H1 (cell line): Measurements from ENCODE around the gene ANKFN1. TPM values are rescaled to one million over a fixed set of nuclear protein-coding genes. Genes with fewer than 3 reads are reported as not detected.

Experiments used
- CTCF ChIA-PET: fragments of 300-600 bp; sonication (Branson Sonifier 250); formaldehyde crosslinking; loops from one replicate; lab custom pipeline; 2021; ENCODE audit not compliant: partially characterized antibody; lab: Charles Lee
- POLR2A ChIA-PET: fragments of 300-600 bp; sonication (Branson Sonifier 250); formaldehyde crosslinking; loops from one replicate; lab custom pipeline; 2021; ENCODE audit warnings: inconsistent platforms; ENCODE audit not compliant: partially characterized antibody; lab: Charles Lee
- DNase-seq, 2 experiments: peaks; one replicate each; pipeline versions ENCODE4 v3.0.0 to v3.0.0-alpha.2; 2010 to 2022; ENCODE audit warnings: low spot score in 2 of 2, low read depth in 1 of 2, mixed read lengths in 1 of 2
- FAIRE-seq: peaks from 2 replicates; lab custom pipeline; 2011; peaks lifted over from hg19 to GRCh38; lab: Jason Lieb, UNC
- H2AFZ ChIP-seq: 2 replicates; pipeline ENCODE4 v1.8.1; 2012; ENCODE audit warnings: low read length, inconsistent platforms
- H2AK5ac ChIP-seq: 2 replicates; pipeline ENCODE4 v1.6.1; 2013; ENCODE audit warnings: low read depth, low read length
- H2BK120ac ChIP-seq: replicated peaks from 2 replicates; pipeline ENCODE3; 2013; ENCODE audit warnings: low read depth, low read length, inconsistent platforms
- H2BK12ac ChIP-seq: 2 replicates; pipeline ENCODE4 v1.6.1; 2013; ENCODE audit warnings: low read depth, low read length
- H2BK15ac ChIP-seq: 2 replicates; pipeline ENCODE4 v1.6.1; 2013; ENCODE audit warnings: low read length
- H2BK20ac ChIP-seq: 2 replicates; pipeline ENCODE4 v1.6.1; 2013; ENCODE audit warnings: low read length
- H2BK5ac ChIP-seq: 2 replicates; pipeline ENCODE4 v1.6.1; 2013; ENCODE audit warnings: low read depth, low read length
- H3K14ac ChIP-seq: 2 replicates; pipeline ENCODE4 v1.6.1; 2013; ENCODE audit warnings: inconsistent platforms; ENCODE audit not compliant: insufficient read length
- H3K18ac ChIP-seq: 2 replicates; pipeline ENCODE4 v1.6.1; 2013; ENCODE audit warnings: low read length; ENCODE audit errors: extremely low read depth
- H3K23ac ChIP-seq: 2 replicates; pipeline ENCODE4 v1.6.1; 2013; ENCODE audit warnings: inconsistent platforms; ENCODE audit not compliant: insufficient read length
- H3K23me2 ChIP-seq: 2 replicates; pipeline ENCODE4 v1.6.1; 2013; ENCODE audit warnings: low read depth, low read length
- H3K27ac ChIP-seq: 2 replicates; pipeline ENCODE4 v1.6.1; 2011; ENCODE audit warnings: low read depth, low read length, inconsistent platforms
- H3K27me3 ChIP-seq, 4 experiments: replicated peaks in 1 of 4; 1 replicate in 1 of 4; 2 replicates in 3 of 4; pipeline versions ENCODE4 v1.6.1 to v1.8.1; 2011 to 2013; ENCODE audit warnings: low read length in 3 of 4, mild to moderate bottlenecking in 3 of 4, inconsistent platforms in 2 of 4, mixed read lengths in 2 of 4, moderate library complexity in 1 of 4; ENCODE audit not compliant: control insufficient read depth in 3 of 4, insufficient read depth in 3 of 4; ENCODE audit errors: extremely low read depth in 1 of 4
- H3K36me3 ChIP-seq, 4 experiments: 2 replicates each; pipeline versions ENCODE4 v1.6.1 to v1.8.1; 2011 to 2013; ENCODE audit warnings: mild to moderate bottlenecking in 4 of 4, low read length in 3 of 4, moderate library complexity in 2 of 4, control low read depth in 1 of 4, inconsistent platforms in 1 of 4; ENCODE audit not compliant: insufficient read depth in 4 of 4, control insufficient read depth in 2 of 4
- H3K4ac ChIP-seq: replicated peaks from 2 replicates; pipeline ENCODE3; 2013; ENCODE audit warnings: low read length, low read depth, mixed read lengths, inconsistent platforms; ENCODE audit not compliant: insufficient read length
- H3K4me1 ChIP-seq, 4 experiments: replicated peaks in 1 of 4; 1 replicate in 1 of 4; 2 replicates in 3 of 4; pipeline versions ENCODE4 v1.6.1 to v1.8.1; 2011 to 2013; ENCODE audit warnings: low read length in 3 of 4, inconsistent platforms in 2 of 4, mixed read lengths in 1 of 4; ENCODE audit not compliant: insufficient read depth in 4 of 4, control insufficient read depth in 3 of 4
- H3K4me2 ChIP-seq, 2 experiments: 2 replicates each; pipeline versions ENCODE4 v1.6.1 to v1.8.1; 2011 to 2013; ENCODE audit warnings: low read depth in 2 of 2, low read length in 2 of 2, control low read depth in 1 of 2, inconsistent platforms in 1 of 2, mild to moderate bottlenecking in 1 of 2; ENCODE audit not compliant: insufficient read depth in 1 of 2
- H3K4me3 ChIP-seq, 4 experiments: fragments of 200-600, 300-600 bp in 1 of 4; sonication (generic), shearing (Covaris generic), sonication (Bioruptor Twin) in 1 of 4; 2 replicates each; pipeline versions ENCODE4 v1.5.1 to v1.8.1; 2011 to 2016; ENCODE audit warnings: low read length in 4 of 4, low read depth in 3 of 4, control low read depth in 2 of 4, inconsistent platforms in 2 of 4, mild to moderate bottlenecking in 2 of 4, mixed read lengths in 1 of 4, moderate library complexity in 1 of 4; ENCODE audit not compliant: insufficient read depth in 2 of 4; ENCODE audit errors: extremely low read depth in 1 of 4
- H3K56ac ChIP-seq: replicated peaks from 2 replicates; pipeline ENCODE3; 2013; ENCODE audit warnings: low read depth, mild to moderate bottlenecking, mixed read lengths, low read length, inconsistent platforms; ENCODE audit not compliant: insufficient read length
- H3K79me1 ChIP-seq: 2 replicates; pipeline ENCODE4 v1.6.1; 2013; ENCODE audit warnings: low read depth, low read length, control low read depth
- H3K79me2 ChIP-seq, 2 experiments: 2 replicates each; pipeline versions ENCODE4 v1.6.1 to v1.8.1; 2012 to 2013; ENCODE audit warnings: low read length in 2 of 2, mild to moderate bottlenecking in 2 of 2, inconsistent platforms in 1 of 2; ENCODE audit not compliant: insufficient read depth in 2 of 2, control insufficient read depth in 1 of 2
- H3K9ac ChIP-seq, 4 experiments: replicated peaks in 1 of 4; 1 replicate in 1 of 4; 2 replicates in 3 of 4; pipeline versions ENCODE4 v1.6.1 to v1.8.1; 2011 to 2013; ENCODE audit warnings: low read depth in 3 of 4, low read length in 3 of 4, control low read depth in 2 of 4, mild to moderate bottlenecking in 2 of 4, moderate library complexity in 2 of 4, inconsistent platforms in 1 of 4; ENCODE audit errors: extremely low read depth in 1 of 4
- H3K9me3 ChIP-seq, 2 experiments: 2 replicates each; pipeline versions ENCODE4 v1.6.1 to v1.8.1; 2012 to 2013; ENCODE audit warnings: mild to moderate bottlenecking in 2 of 2, moderate library complexity in 2 of 2, control low read depth in 1 of 2, inconsistent platforms in 1 of 2, low read depth in 1 of 2, low read length in 1 of 2, mixed read lengths in 1 of 2; ENCODE audit not compliant: insufficient read depth in 2 of 2
- H4K20me1 ChIP-seq, 2 experiments: replicated peaks in 1 of 2; 2 replicates each; pipeline versions ENCODE3 to v1.8.1; 2011 to 2013; ENCODE audit warnings: inconsistent platforms in 2 of 2, low read length in 2 of 2, mild to moderate bottlenecking in 1 of 2; ENCODE audit not compliant: insufficient read depth in 2 of 2, control insufficient read depth in 1 of 2
- H4K5ac ChIP-seq: 2 replicates; pipeline ENCODE4 v1.6.1; 2013; ENCODE audit warnings: low read length, low read depth, mixed read lengths, inconsistent platforms; ENCODE audit not compliant: insufficient read length
- H4K8ac ChIP-seq: 2 replicates; pipeline ENCODE4 v1.8.0; 2013; ENCODE audit warnings: mild to moderate bottlenecking, moderate library complexity, low read length, inconsistent platforms; ENCODE audit not compliant: insufficient read depth; ENCODE audit errors: extremely low read depth
- H4K91ac ChIP-seq: replicated peaks from 2 replicates; pipeline ENCODE3; 2013; ENCODE audit warnings: low read length, mixed read lengths, inconsistent platforms; ENCODE audit not compliant: insufficient read length
- ASH2L ChIP-seq: fragments of 200-600, 300-600 bp; sonication (generic); IDR thresholded peaks from one replicate; pipeline ENCODE4 v1.7.1; 2017; ENCODE audit warnings: low read length
- BRCA1 ChIP-seq: IDR thresholded peaks from 2 replicates; pipeline ENCODE4 v1.6.1; 2012; ENCODE audit warnings: low read depth, low read length, improper control_type of control experiment
- CTBP2 ChIP-seq: IDR thresholded peaks from 2 replicates; pipeline ENCODE4 v1.7.0; 2011; ENCODE audit warnings: borderline replicate concordance, mild to moderate bottlenecking, moderate library complexity, mixed read lengths, low read length; ENCODE audit not compliant: insufficient read depth, insufficient read length
- EP300 ChIP-seq, 2 experiments: IDR thresholded peaks; 1 replicate in 1 of 2; 2 replicates in 1 of 2; pipeline ENCODE4 v1.6.1; 2011 to 2012; ENCODE audit warnings: low read depth in 2 of 2, low read length in 2 of 2, mild to moderate bottlenecking in 2 of 2, borderline replicate concordance in 1 of 2, inconsistent platforms in 1 of 2, moderate library complexity in 1 of 2
- GTF2F1 ChIP-seq: IDR thresholded peaks from 2 replicates; pipeline ENCODE4 v1.6.1; 2012; ENCODE audit warnings: low read depth, low read length, improper control_type of control experiment, borderline replicate concordance
- RAD21 ChIP-seq, 2 experiments: IDR thresholded peaks in 1 of 2; conservative IDR thresholded peaks in 1 of 2; 2 replicates each; pipeline ENCODE4 v1.6.1; 2011; ENCODE audit warnings: low read depth in 2 of 2, low read length in 2 of 2, improper control_type of control experiment in 1 of 2, inconsistent platforms in 1 of 2, mild to moderate bottlenecking in 1 of 2, moderate library complexity in 1 of 2
- RNF2 ChIP-seq: fragments of 200-900, 300-1000 bp; sonication (generic); IDR thresholded peaks from 2 replicates; pipeline ENCODE4 v1.7.1; 2016; ENCODE audit warnings: borderline replicate concordance, low read depth, mild to moderate bottlenecking, antibody characterized with exemption, low read length; ENCODE audit not compliant: poor library complexity, severe bottlenecking; ENCODE audit errors: missing control alignments
- TAF1 ChIP-seq: IDR thresholded peaks from 2 replicates; pipeline ENCODE4 v1.6.1; 2011; ENCODE audit warnings: mild to moderate bottlenecking, low read depth, low read length
- TEAD4 ChIP-seq: IDR thresholded peaks from 2 replicates; pipeline ENCODE4 v1.6.1; 2012; ENCODE audit warnings: low read depth, low read length, inconsistent platforms, mixed read lengths
- WGBS, 2 experiments: shearing (Covaris generic) in 1 of 2; methylation state at CpG; one replicate each; pipeline versions ENCODE4 v1.1.6 to v1.1.7; 2013 to 2015; ENCODE audit warnings: low lambda C conversion rate in 2 of 2, mixed read lengths in 2 of 2, inconsistent platforms in 1 of 2, low coverage in 1 of 2, missing lambda C conversion rate in 1 of 2; ENCODE audit not compliant: insufficient replicate concordance in 2 of 2, insufficient coverage in 1 of 2, insufficient read length in 1 of 2; ENCODE audit errors: extremely low coverage in 1 of 2, missing lambda C conversion rate in 1 of 2; 5-methylcytosine and 5-hydroxymethylcytosine counted together
- polyA plus RNA-seq, 7 experiments: library from polyadenylated mRNA; depleted of rRNA in 3 of 7; stranded (reverse) in 5 of 7; unstranded in 2 of 7; fragments of >200 nt in 5 of 7; fragments of 200-250 nt in 2 of 7; gene quantifications; 1 replicate in 5 of 7; 2 replicates in 1 of 7; 4 replicates in 1 of 7; pipeline versions ENCODE4 v1.2.1 to v1.2.3, GENCODE V29; 2011 to 2013; ENCODE audit warnings: missing spikeins in 2 of 7, mixed read lengths in 2 of 7
- total RNA-seq: library from RNA; stranded (reverse); fragmentation: NEBNext Ultra II Directional; extraction: Animal tissue kit (Norgen Biotek cat#: 25700); gene quantifications from 2 replicates; pipeline ENCODE4 v1.2.1, GENCODE V29; 2021
- TF ChIP-seq, protein P1 (sequence below): IDR thresholded peaks from 2 replicates; pipeline ENCODE4 v1.6.1; 2012; ENCODE audit warnings: inconsistent platforms

Gene ANKFN1
- total and polyA plus RNA-seq, 2 of the 8 experiments (the other 6 are each of a cell fraction or from before 2014, with no cell fraction given): not detected

DNA sequence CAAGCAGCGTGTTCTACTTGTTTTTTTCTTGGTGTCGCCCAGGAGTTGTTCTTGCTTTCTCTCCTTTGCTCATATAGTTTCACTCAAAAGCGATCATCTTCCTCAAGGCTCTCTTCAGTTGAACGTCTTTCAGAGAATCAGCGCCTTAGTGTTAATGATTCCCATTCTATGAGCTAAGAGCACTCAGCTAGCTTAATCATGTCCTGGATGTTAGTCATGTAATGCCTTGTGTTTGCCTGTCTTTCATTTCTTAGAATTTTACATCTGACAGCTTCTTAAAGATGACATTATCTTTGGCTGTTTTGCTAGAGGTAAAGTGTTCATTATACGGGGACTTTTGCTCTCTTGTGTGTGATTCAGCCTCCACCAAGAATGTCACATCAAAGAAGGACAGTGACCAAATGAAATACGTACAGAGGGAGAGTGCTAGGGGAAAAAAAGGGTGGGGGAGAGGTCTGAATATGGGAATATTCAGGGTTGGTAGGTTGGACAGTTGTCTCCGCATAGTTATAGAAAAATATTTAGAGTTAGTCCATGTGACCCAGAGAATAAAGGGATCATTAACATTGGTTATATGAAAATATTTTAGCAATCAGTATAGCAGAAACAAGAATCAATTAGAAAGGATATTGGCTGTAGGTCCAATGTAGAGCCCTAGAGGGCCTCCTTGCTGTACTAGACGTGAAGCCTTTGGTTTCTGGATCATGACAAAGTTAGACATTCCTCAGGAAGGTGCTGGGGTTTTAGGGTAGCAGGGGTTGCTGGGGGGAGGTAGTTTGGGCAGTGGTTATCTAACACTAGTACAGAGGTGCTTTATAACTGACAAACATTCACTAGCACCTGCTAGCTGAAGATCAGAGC, 31.9 kb upstream of the ANKFN1 start:
- WGBS, 2 experiments: 89% methylated on average over 9 of the region's 9 CpGs; no CpG with 5 or more reads in 1 of the 2 experiments
- no peak overlapping the region for H3K4me2 ChIP-seq
- H3K79me2 ChIP-seq: no peaks in the 10 kb centered on the region
- no peak overlapping the region for H2AFZ ChIP-seq
- H3K4me1 ChIP-seq: no peaks in the 10 kb centered on the region
- no peaks in the 10 kb centered on the region for H3K27me3 ChIP-seq
- no peak overlapping the region for H2BK120ac ChIP-seq
- H3K9me3 ChIP-seq: no peaks in the 10 kb centered on the region
- no peak overlapping the region for H3K4me3 ChIP-seq
- no peaks in the 10 kb centered on the region for H3K79me1 ChIP-seq
- CTCF ChIA-PET: interaction anchor here (0.6 to 1.9 kb wide), 15 partner anchors 8 to 595 kb away, joined by 3 to 5 read pairs (median 3); no protein-coding TSS in a partner anchor
- H2AK5ac ChIP-seq: no peak overlapping the region
- no peak overlapping the region for H3K27ac ChIP-seq
- H4K20me1 ChIP-seq: no peaks in the 10 kb centered on the region
- no peak overlapping the region for H2BK20ac ChIP-seq
- no peak overlapping the region for H3K9ac ChIP-seq
- no peaks in the 10 kb centered on the region for H3K23me2 ChIP-seq
- no peak overlapping the region for H2BK12ac ChIP-seq
- H4K91ac ChIP-seq: no peak overlapping the region
- FAIRE-seq (no peak), DNase-seq (no peak)
- H3K14ac ChIP-seq: no peak overlapping the region
- H3K4ac ChIP-seq: no peak overlapping the region
- no peak overlapping the region for H4K8ac ChIP-seq
- H2BK5ac ChIP-seq: no peak overlapping the region
- H3K18ac ChIP-seq: no peak overlapping the region
- H3K36me3 ChIP-seq: no peaks in the 10 kb centered on the region
- H3K23ac ChIP-seq: no peak overlapping the region
- POLR2A ChIA-PET: interaction anchor here (0.7 kb wide), 1 partner anchor 204 kb away, joined by 3 read pairs; no protein-coding TSS in a partner anchor
- no peak overlapping the region for H4K5ac ChIP-seq
- H2BK15ac ChIP-seq: no peak overlapping the region
- H3K56ac ChIP-seq: no peak overlapping the region
- no peak for TF ChIP-seq BRCA1
- TF ChIP-seq GTF2F1: no peak
- no peak for TF ChIP-seq ASH2L
- no peak for TF ChIP-seq CTBP2
- TF ChIP-seq RAD21 (IDR thresholded peaks at IDR 0.05 in 1 of 2, conservative IDR thresholded peaks at IDR 0.05 in 1 of 2; ENCODE audit: low read depth in 2 of 2, low read length in 2 of 2): peak; percentile 66 to 75
- no peak for TF ChIP-seq RNF2
- TF ChIP-seq EP300 (IDR thresholded peaks at IDR 0.05; ENCODE audit: borderline replicate concordance in 1 of 2, low read depth in 2 of 2, low read length in 2 of 2): no peak
- TF ChIP-seq TAF1: no peak
- peak; percentile 32; the same call in 1 of the 2 replicates for TF ChIP-seq TEAD4
- TF ChIP-seq, protein P1, sequence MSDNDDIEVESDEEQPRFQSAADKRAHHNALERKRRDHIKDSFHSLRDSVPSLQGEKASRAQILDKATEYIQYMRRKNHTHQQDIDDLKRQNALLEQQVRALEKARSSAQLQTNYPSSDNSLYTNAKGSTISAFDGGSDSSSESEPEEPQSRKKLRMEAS: no peak
